Sciatic nerve (tissue), 2 donors: ENCODE measurements around the gene MLYCD. TPM values are rescaled to one million over a fixed set of nuclear protein-coding genes. Genes with fewer than 3 reads are reported as not detected.

Experiments used
- ATAC-seq: fragments of 200-7000 bp; cut with Tn5 transposase; one replicate; pipeline ENCODE4 v1.9.1; 2020; ENCODE audit warnings: mild to moderate bottlenecking, moderate library complexity
- DNase-seq: peaks from one replicate; pipeline ENCODE4 v3.0.0-alpha.2; 2020; ENCODE audit warnings: low spot score
- intact Hi-C: fragments of 100-400 bp; cut with DNase I; formaldehyde crosslinking; loops from one replicate; pipeline ENCODE4 v1.14.2; 2022
- total RNA-seq: library from RNA; stranded (reverse); fragmentation: NEBNext Ultra II Directional; extraction: Animal tissue kit (Norgen Biotek cat#: 25700); gene quantifications from one replicate; pipeline ENCODE4 v1.2.1, GENCODE V29; 2021
- donor health status: DM: no; HTN: no; CAD: no.
- donor health status: DM: no; HTN: no; CAD: no.

MLYCD gene
- total RNA-seq, 1 donor from 2014 or later = 8.2 TPM

- DNase-seq (no peak), ATAC-seq (no peak)
- intact Hi-C loops = loop anchor here (10.0 kb wide), 1 partner anchor 523 kb away; no protein-coding TSS in a partner anchor
Observed at GRCh38 chr16:83961591-83961990, 62.7 kb downstream of the MLYCD start.

- ATAC-seq (no peak), DNase-seq (no peak)
- intact Hi-C loops = loop anchor here (10.0 kb wide), 1 partner anchor 521 kb away; no protein-coding TSS in a partner anchor
Observed at GRCh38 chr16:83963277-83964119, 64.6 kb downstream of the MLYCD start.

- intact Hi-C loops = loop anchor here (5.0 to 10.0 kb wide), 2 partner anchors 87 to 520 kb away; no protein-coding TSS in a partner anchor
- no peak for ATAC-seq
Observed at GRCh38 chr16:83964684-83965443, 65.9 kb downstream of the MLYCD start.

GRCh38 chr16:83965444-83966152 is 66.7 kb downstream of the MLYCD start:
- intact Hi-C loops = loop anchor here (5.0 to 10.0 kb wide), 2 partner anchors 87 to 519 kb away; no protein-coding TSS in a partner anchor
- DNase-seq = no peak
- no peak for ATAC-seq

More at GRCh38 chr16:83964684-83965443, 65.9 kb downstream of the MLYCD start:
- no peak for DNase-seq

GRCh38 chr16:83966153-83966696 is 67.3 kb downstream of the MLYCD start:
- ATAC-seq = no peak
- intact Hi-C loops = loop anchor here (5.0 to 10.0 kb wide), 2 partner anchors 86 to 519 kb away; no protein-coding TSS in a partner anchor
- DNase-seq = no peak

- ATAC-seq (no peak), DNase-seq (no peak)
- intact Hi-C loops = loop anchor here (5.0 to 10.0 kb wide), 2 partner anchors 85 to 518 kb away; no protein-coding TSS in a partner anchor
Observed at GRCh38 chr16:83967091-83967490, 68.2 kb downstream of the MLYCD start.

GRCh38 chr16:83967838-83968305 is 69.0 kb downstream of the MLYCD start, which contains the start of gene NECAB2:
TSS of gene NECAB2 (plus strand) at chr16:83968244. CDS start at chr16:83968649, 405 bp downstream.
- intact Hi-C loops = loop anchor here (5.0 to 10.0 kb wide), 2 partner anchors 84 to 517 kb away; no protein-coding TSS in a partner anchor
- peak; percentile 57 for ATAC-seq
- DNase-seq = peak; percentile 75

- intact Hi-C loops = loop anchor here (5.0 to 10.0 kb wide), 2 partner anchors 84 to 516 kb away; no protein-coding TSS in a partner anchor
- DNase-seq (no peak), ATAC-seq (no peak)
Observed at GRCh38 chr16:83968306-83968851, 69.5 kb downstream of the MLYCD start.

GRCh38 chr16:83968891-83969649 is 70.2 kb downstream of the MLYCD start:
- no peak for DNase-seq
- no peak for ATAC-seq
- intact Hi-C loops = loop anchor here (5.0 to 10.0 kb wide), 2 partner anchors 83 to 516 kb away; no protein-coding TSS in a partner anchor

- DNase-seq = no peak
- peak; percentile 6 for ATAC-seq
- intact Hi-C loops = loop anchor here (5.0 to 10.0 kb wide), 3 partner anchors 82 to 515 kb away; no protein-coding TSS in a partner anchor
Observed at GRCh38 chr16:83969771-83970429, 71.0 kb downstream of the MLYCD start.

GRCh38 chr16:83970430-83970815 is 71.5 kb downstream of the MLYCD start:
- no peak for DNase-seq
- no peak for ATAC-seq
- intact Hi-C loops = loop anchor here (5.0 kb wide), 1 partner anchor 92 kb away; no protein-coding TSS in a partner anchor

GRCh38 chr16:83971165-83972130 is 72.5 kb downstream of the MLYCD start:
- intact Hi-C loops = loop anchor here (5.0 kb wide), 1 partner anchor 91 kb away; no protein-coding TSS in a partner anchor
- DNase-seq (no peak), ATAC-seq (no peak)

GRCh38 chr16:83972256-83973008 is 73.5 kb downstream of the MLYCD start:
- DNase-seq (no peak), ATAC-seq (no peak)
- intact Hi-C loops = loop anchor here (5.0 kb wide), 1 partner anchor 90 kb away; no protein-coding TSS in a partner anchor

GRCh38 chr16:83973077-83973476 is 74.2 kb downstream of the MLYCD start:
- no peak for DNase-seq
- no peak for ATAC-seq
- intact Hi-C loops = loop anchor here (5.0 kb wide), 1 partner anchor 89 kb away; no protein-coding TSS in a partner anchor
